DND-41 (cell line): ENCODE results near the gene VPS37B.

Experiments used
- ATAC-seq: fragments of 200-7000 bp; cut with Tn5 transposase; 3 replicates; pipeline ENCODE4 v1.9.1; 2021; ENCODE audit warnings: low read depth; ENCODE audit not compliant: insufficient read depth
- DNase-seq: peaks from one replicate; pipeline ENCODE4 v3.0.0-alpha.2; 2020
- H2AFZ ChIP-seq: 2 replicates; pipeline ENCODE4 v1.6.0; 2012; ENCODE audit warnings: low read depth, low read length
- H3K27ac ChIP-seq: 2 replicates; pipeline ENCODE4 v1.5.1; 2012; ENCODE audit warnings: low read length, inconsistent platforms
- H3K27me3 ChIP-seq: fragments of 200-600 bp; sonication (generic); 2 replicates; pipeline ENCODE4 v1.6.0; 2012; ENCODE audit warnings: low read length, mild to moderate bottlenecking, inconsistent platforms; ENCODE audit not compliant: insufficient read depth, poor library complexity
- H3K36me3 ChIP-seq: 2 replicates; pipeline ENCODE4 v1.5.1; 2012; ENCODE audit warnings: low read length, inconsistent platforms; ENCODE audit not compliant: insufficient read depth
- H3K4me1 ChIP-seq: 2 replicates; pipeline ENCODE4 v1.5.1; 2012; ENCODE audit warnings: mild to moderate bottlenecking, low read length; ENCODE audit not compliant: insufficient read depth
- H3K4me2 ChIP-seq: 2 replicates; pipeline ENCODE4 v1.6.0; 2012; ENCODE audit warnings: mild to moderate bottlenecking, moderate library complexity, low read length, inconsistent platforms; ENCODE audit not compliant: insufficient read depth
- H3K4me3 ChIP-seq, 2 experiments: fragments of 200-600 bp in 1 of 2; shearing (Covaris generic) in 1 of 2; 2 replicates each; pipeline ENCODE4 v1.5.1; 2012 to 2016; ENCODE audit warnings: inconsistent platforms in 2 of 2, low read length in 2 of 2, mild to moderate bottlenecking in 2 of 2, low read depth in 1 of 2, moderate library complexity in 1 of 2
- H3K79me2 ChIP-seq: 2 replicates; pipeline ENCODE4 v1.6.0; 2012; ENCODE audit warnings: low read length, inconsistent platforms; ENCODE audit not compliant: insufficient read depth
- H3K9ac ChIP-seq: 2 replicates; pipeline ENCODE4 v1.6.0; 2012; ENCODE audit warnings: low read depth, mild to moderate bottlenecking, inconsistent platforms, low read length, moderate library complexity
- H3K9me3 ChIP-seq: 2 replicates; pipeline ENCODE4 v1.5.1; 2012; ENCODE audit warnings: low read length, moderate library complexity, mild to moderate bottlenecking, inconsistent platforms; ENCODE audit not compliant: insufficient read depth, severe bottlenecking
- H4K20me1 ChIP-seq: 2 replicates; pipeline ENCODE4 v1.6.0; 2012; ENCODE audit warnings: low read length; ENCODE audit not compliant: insufficient read depth
- EZH2 ChIP-seq: IDR thresholded peaks from 3 replicates; pipeline ENCODE4 v1.6.1; 2012; ENCODE audit warnings: borderline replicate concordance, low read depth, mild to moderate bottlenecking, moderate library complexity, low read length, inconsistent platforms; ENCODE audit not compliant: severe bottlenecking
- TF ChIP-seq, protein P1 (sequence below): IDR thresholded peaks from 2 replicates; pipeline ENCODE4 v1.5.1; 2012; ENCODE audit warnings: borderline replicate concordance, low read length, moderate library complexity, mild to moderate bottlenecking; ENCODE audit not compliant: poor library complexity, severe bottlenecking; ENCODE audit errors: extremely low read depth

Gene VPS37B

DNA sequence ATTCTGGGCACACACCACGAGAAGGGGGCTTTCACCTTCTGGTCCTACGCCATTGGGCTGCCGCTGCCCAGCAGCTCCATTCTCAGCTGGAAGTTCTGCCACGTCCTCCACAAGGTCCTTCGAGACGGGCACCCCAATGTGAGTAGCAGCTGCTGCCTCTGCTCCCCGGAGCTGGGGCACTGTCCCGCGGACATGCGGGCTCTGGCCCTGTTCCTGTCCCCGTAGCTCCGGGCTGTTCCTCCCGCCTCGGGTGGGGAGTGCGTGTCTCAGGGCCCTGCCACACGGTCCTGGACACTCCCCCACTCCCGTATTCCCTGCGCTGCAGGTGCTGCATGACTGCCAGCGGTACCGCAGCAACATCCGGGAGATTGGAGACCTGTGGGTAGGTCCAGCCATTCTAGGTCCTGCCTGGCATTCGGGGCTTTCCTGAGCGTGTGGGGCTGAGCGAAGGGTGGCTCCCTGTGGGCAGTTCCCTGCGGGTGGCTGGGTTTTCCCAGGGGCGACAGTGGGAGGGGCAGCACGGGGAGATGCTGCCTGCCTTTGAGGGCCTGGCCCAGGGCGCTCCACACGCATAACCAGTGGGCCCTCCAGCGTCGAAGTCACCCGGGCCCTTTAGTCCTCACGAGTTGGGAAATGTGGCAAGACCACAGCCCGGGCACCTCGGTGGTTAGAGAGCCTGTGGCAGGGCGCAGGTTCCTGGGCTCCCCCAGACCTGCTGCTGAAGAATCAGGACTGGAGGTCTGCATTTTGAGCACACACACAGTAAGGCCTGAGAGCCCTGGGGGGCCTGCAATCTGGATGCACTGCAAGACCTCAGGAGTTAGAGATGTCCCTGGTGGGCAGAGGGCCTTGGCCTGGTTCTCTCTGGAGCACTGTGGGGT lies 47.2 kb downstream of the VPS37B start:
- H4K20me1 ChIP-seq = peaks cover 36% of the 10 kb centered on the region
- no peak for DNase-seq
- no peak for ATAC-seq
- H3K4me1 ChIP-seq = no peaks in the 10 kb centered on the region
- H3K4me3 ChIP-seq = no peak overlapping the region
- no peak overlapping the region for H3K4me2 ChIP-seq
- H3K9ac ChIP-seq = no peak overlapping the region
- H3K27me3 ChIP-seq = no peaks in the 10 kb centered on the region
- TF ChIP-seq, protein P1, sequence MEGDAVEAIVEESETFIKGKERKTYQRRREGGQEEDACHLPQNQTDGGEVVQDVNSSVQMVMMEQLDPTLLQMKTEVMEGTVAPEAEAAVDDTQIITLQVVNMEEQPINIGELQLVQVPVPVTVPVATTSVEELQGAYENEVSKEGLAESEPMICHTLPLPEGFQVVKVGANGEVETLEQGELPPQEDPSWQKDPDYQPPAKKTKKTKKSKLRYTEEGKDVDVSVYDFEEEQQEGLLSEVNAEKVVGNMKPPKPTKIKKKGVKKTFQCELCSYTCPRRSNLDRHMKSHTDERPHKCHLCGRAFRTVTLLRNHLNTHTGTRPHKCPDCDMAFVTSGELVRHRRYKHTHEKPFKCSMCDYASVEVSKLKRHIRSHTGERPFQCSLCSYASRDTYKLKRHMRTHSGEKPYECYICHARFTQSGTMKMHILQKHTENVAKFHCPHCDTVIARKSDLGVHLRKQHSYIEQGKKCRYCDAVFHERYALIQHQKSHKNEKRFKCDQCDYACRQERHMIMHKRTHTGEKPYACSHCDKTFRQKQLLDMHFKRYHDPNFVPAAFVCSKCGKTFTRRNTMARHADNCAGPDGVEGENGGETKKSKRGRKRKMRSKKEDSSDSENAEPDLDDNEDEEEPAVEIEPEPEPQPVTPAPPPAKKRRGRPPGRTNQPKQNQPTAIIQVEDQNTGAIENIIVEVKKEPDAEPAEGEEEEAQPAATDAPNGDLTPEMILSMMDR = no peak
- no peak for TF ChIP-seq EZH2
- no peaks in the 10 kb centered on the region for H3K79me2 ChIP-seq
- H3K9me3 ChIP-seq = no peaks in the 10 kb centered on the region
- H2AFZ ChIP-seq = no peak overlapping the region
- no peak overlapping the region for H3K27ac ChIP-seq
- no peaks in the 10 kb centered on the region for H3K36me3 ChIP-seq

DNA sequence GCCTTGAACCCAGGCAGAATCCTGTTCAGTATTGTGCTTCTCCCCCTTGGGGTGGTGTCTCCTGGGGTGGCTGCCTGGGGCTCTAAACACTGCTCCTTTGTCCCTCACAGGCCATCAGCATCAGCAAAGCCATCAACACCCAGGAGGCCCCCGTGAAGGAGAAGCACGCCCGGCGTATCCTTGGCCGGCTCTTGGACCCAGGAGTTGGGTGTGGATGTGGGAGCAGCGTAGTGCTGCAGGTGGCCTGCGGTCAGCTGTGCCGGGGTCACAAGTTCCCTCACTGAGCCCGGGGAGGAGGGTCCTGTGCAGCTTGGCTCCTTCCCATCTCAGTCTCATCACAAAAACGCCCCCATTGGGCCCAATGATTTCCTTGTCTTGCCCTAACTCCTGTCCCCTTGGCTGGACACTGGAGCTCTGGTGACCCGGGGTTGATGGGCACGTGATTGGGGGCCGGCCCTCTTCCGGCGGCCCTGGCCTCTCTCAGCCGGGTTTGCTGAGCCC lies 48.0 kb downstream of the VPS37B start:
- no peak overlapping the region for H3K4me3 ChIP-seq
- no peaks in the 10 kb centered on the region for H3K27me3 ChIP-seq
- H3K27ac ChIP-seq = no peak overlapping the region
- H4K20me1 ChIP-seq = peaks cover 39% of the 10 kb centered on the region
- H2AFZ ChIP-seq = no peak overlapping the region
- no peaks in the 10 kb centered on the region for H3K79me2 ChIP-seq
- no peaks in the 10 kb centered on the region for H3K9me3 ChIP-seq
- H3K36me3 ChIP-seq = no peaks in the 10 kb centered on the region
- H3K4me1 ChIP-seq = no peaks in the 10 kb centered on the region
- H3K9ac ChIP-seq = no peak overlapping the region
- DNase-seq = no peak
- TF ChIP-seq, protein P1 = no peak
- TF ChIP-seq EZH2 = no peak
- ATAC-seq = no peak
- no peak overlapping the region for H3K4me2 ChIP-seq

- Histone ChIP-seq H4K20me1 (peaks cover 43% of the 10 kb centered on the region), H3K27ac (no peak overlapping the region), H3K9me3 (no peaks in the 10 kb centered on the region), H3K79me2 (no peaks in the 10 kb centered on the region), H3K9ac (no peak overlapping the region), H3K4me3 (no peak overlapping the region), H3K4me1 (no peaks in the 10 kb centered on the region), H3K4me2 (no peak overlapping the region), H3K27me3 (no peaks in the 10 kb centered on the region), H2AFZ (no peak overlapping the region), H3K36me3 (no peaks in the 10 kb centered on the region)
- DNase-seq = no peak
- no peak for ATAC-seq
- TF ChIP-seq, protein P1 = no peak
- no peak for TF ChIP-seq EZH2
Measured at GRCh38 chr12:122847516-122847836, 48.4 kb downstream of the VPS37B start.
